Measurements from ENCODE around the gene DLG5. TPM values are rescaled to one million over a fixed set of nuclear protein-coding genes. Genes with fewer than 3 reads are reported as not detected.

DLG5 gene
- 10 to 100 TPM; 28.6 to 51.2 (median 40.3) TPM for total RNA-seq

- Histone ChIP-seq H3K4me3 (peak within 1 kb of the TSS; percentile 63 to 92 (median 78)), H3K27ac (peak within 1 kb of the TSS; percentile 79 to 91 (median 84)), H3K27me3 (no peaks in the 10 kb centered on the region), H3K4me1 (peaks cover 22 to 23% of the 10 kb centered on the region in 2 donors), H3K36me3 (no peaks in the 10 kb centered on the region), H3K9me3 (no peaks in the 10 kb centered on the region)
- ATAC-seq = peak; percentile 71 to 75
- intact Hi-C loops (cut with DNase I; ENCODE audit: low total_unique reads) (loop anchor here (1.0 to 2.0 kb wide), 3 partner anchors 46 to 80 kb away; no protein-coding TSS in a partner anchor), in situ Hi-C loops (cut with MboI; ENCODE audit: low sequenced_read_pairs in 4 of 4) (loop anchor here in 1 of 4 donors (10.0 kb wide), 1 partner anchor 82 kb away; no protein-coding TSS in a partner anchor)
- TF ChIP-seq POLR2A (IDR thresholded peaks at IDR 0.05) = peak; percentile 53 to 64
- TF ChIP-seq, protein P1, sequence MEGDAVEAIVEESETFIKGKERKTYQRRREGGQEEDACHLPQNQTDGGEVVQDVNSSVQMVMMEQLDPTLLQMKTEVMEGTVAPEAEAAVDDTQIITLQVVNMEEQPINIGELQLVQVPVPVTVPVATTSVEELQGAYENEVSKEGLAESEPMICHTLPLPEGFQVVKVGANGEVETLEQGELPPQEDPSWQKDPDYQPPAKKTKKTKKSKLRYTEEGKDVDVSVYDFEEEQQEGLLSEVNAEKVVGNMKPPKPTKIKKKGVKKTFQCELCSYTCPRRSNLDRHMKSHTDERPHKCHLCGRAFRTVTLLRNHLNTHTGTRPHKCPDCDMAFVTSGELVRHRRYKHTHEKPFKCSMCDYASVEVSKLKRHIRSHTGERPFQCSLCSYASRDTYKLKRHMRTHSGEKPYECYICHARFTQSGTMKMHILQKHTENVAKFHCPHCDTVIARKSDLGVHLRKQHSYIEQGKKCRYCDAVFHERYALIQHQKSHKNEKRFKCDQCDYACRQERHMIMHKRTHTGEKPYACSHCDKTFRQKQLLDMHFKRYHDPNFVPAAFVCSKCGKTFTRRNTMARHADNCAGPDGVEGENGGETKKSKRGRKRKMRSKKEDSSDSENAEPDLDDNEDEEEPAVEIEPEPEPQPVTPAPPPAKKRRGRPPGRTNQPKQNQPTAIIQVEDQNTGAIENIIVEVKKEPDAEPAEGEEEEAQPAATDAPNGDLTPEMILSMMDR (IDR thresholded peaks at IDR 0.05 in 4 of 5, conservative IDR thresholded peaks at IDR 0.05 in 1 of 5) = peak in 3 of 5 experiments; percentile 23 to 29 (median 25)
- DNase-seq = peak; percentile 43 to 59
These were observed at the start of gene DLG5 for GRCh38 chr10:77926566-77927401. Gene DLG5, minus strand, starts transcription at chr10:77926755. Its CDS starts 235 bp downstream, at chr10:77926520.

- peak overlapping the region; percentile 73 to 95 (median 90) for H3K27ac ChIP-seq
- H3K36me3 ChIP-seq = peaks cover 0 to 31% of the 10 kb centered on the region in 2 donors
- H3K4me1 ChIP-seq = peaks cover 43 to 68% of the 10 kb centered on the region in 2 donors
- DNase-seq = peak in 1 of 2 donors; percentile 32
- TF ChIP-seq POLR2A (IDR thresholded peaks at IDR 0.05) = no peak
- no peak overlapping the region for H3K4me3 ChIP-seq
- ATAC-seq = no peak
- H3K9me3 ChIP-seq = no peaks in the 10 kb centered on the region
- in situ Hi-C loops (cut with MboI; ENCODE audit: low sequenced_read_pairs in 4 of 4) = no loop called here
- intact Hi-C loops (cut with DNase I; ENCODE audit: low total_unique reads) = no loop called here
- H3K27me3 ChIP-seq = no peaks in the 10 kb centered on the region
These were observed 48.6 kb upstream of the DLG5 start for GRCh38 chr10:77975086-77975666.

GRCh38 chr10:77974396-77975074, 48.0 kb upstream of the DLG5 start:
- DNase-seq (no peak), ATAC-seq (no peak)
- Histone ChIP-seq H3K4me1 (peaks cover 43 to 68% of the 10 kb centered on the region in 2 donors), H3K27me3 (no peaks in the 10 kb centered on the region), H3K4me3 (no peak overlapping the region), H3K36me3 (peaks cover 0 to 25% of the 10 kb centered on the region in 2 donors), H3K27ac (peak overlapping the region; percentile 73 to 95 (median 90)), H3K9me3 (no peaks in the 10 kb centered on the region)
- intact Hi-C loops (cut with DNase I; ENCODE audit: low total_unique reads) (loop anchor here (5.0 kb wide), 1 partner anchor 1468 kb away; no protein-coding TSS in a partner anchor), in situ Hi-C loops (cut with MboI; ENCODE audit: low sequenced_read_pairs in 4 of 4) (no loop called here)
- TF ChIP-seq, protein P1 (IDR thresholded peaks at IDR 0.05 in 4 of 5, conservative IDR thresholded peaks at IDR 0.05 in 1 of 5) = no peak
- TF ChIP-seq POLR2A (IDR thresholded peaks at IDR 0.05) = no peak

GRCh38 chr10:77973276-77973675, 46.7 kb upstream of the DLG5 start:
- Histone ChIP-seq H3K4me1 (peaks cover 42 to 66% of the 10 kb centered on the region in 2 donors), H3K36me3 (peaks cover 0 to 13% of the 10 kb centered on the region in 2 donors), H3K4me3 (no peak overlapping the region), H3K9me3 (no peaks in the 10 kb centered on the region), H3K27ac (peak overlapping the region; percentile 86 to 95 (median 90)), H3K27me3 (no peaks in the 10 kb centered on the region)
- TF ChIP-seq, protein P1 (IDR thresholded peaks at IDR 0.05 in 4 of 5, conservative IDR thresholded peaks at IDR 0.05 in 1 of 5) = no peak
- no peak for TF ChIP-seq POLR2A (IDR thresholded peaks at IDR 0.05)
- DNase-seq (no peak), ATAC-seq (no peak)
- intact Hi-C loops (cut with DNase I; ENCODE audit: low total_unique reads) (loop anchor here (2.0 to 5.0 kb wide), 2 partner anchors 46 to 1469 kb away; partner anchors contain the start of gene DLG5), in situ Hi-C loops (cut with MboI; ENCODE audit: low sequenced_read_pairs in 4 of 4) (no loop called here)

All from gastrocnemius medialis (tissue), 4 donors.